ENCODE measurements around the gene RSRC1. TPM values are rescaled to one million over a fixed set of nuclear protein-coding genes. Genes with fewer than 3 reads are reported as not detected.

The RSRC1 gene
- total and polyA plus RNA-seq, 10 donors: 7.2 to 56.5 (median 33.1) TPM

- no peak for DNase-seq
- Histone ChIP-seq H3K27ac (no peak overlapping the region), H3K4me3 (no peak overlapping the region), H3K9me3 (no peaks in the 10 kb centered on the region), H3K4me1 (no peaks in the 10 kb centered on the region), H3K27me3 (replicated peaks in 1 of 7) (no peaks in the 10 kb centered on the region), H3K36me3 (peaks cover 0 to 1% (median 0%) of the 10 kb centered on the region in 6 donors)
- TF ChIP-seq POLR2A (IDR thresholded peaks at IDR 0.05) (no peak), CTCF (IDR thresholded peaks at IDR 0.05 in 8 of 11, conservative IDR thresholded peaks at IDR 0.05 in 3 of 11) (no peak), POLR2AphosphoS5 (IDR thresholded peaks at IDR 0.05) (no peak)
- intact Hi-C loops (cut with DNase I; ENCODE audit: low total_unique reads): no loop called here
Measured at GRCh38 chr3:158418035-158418434, 308.1 kb downstream of the RSRC1 start.

GRCh38 chr3:158419820-158420653 is 310.1 kb downstream of the RSRC1 start:
- Histone ChIP-seq H3K27me3 (replicated peaks in 1 of 7) (no peaks in the 10 kb centered on the region), H3K4me3 (no peak overlapping the region), H3K4me1 (no peaks in the 10 kb centered on the region), H3K9me3 (no peaks in the 10 kb centered on the region), H3K27ac (no peak overlapping the region), H3K36me3 (no peaks in the 10 kb centered on the region)
- TF ChIP-seq POLR2AphosphoS5 (IDR thresholded peaks at IDR 0.05) (no peak), CTCF (IDR thresholded peaks at IDR 0.05 in 8 of 11, conservative IDR thresholded peaks at IDR 0.05 in 3 of 11) (no peak), POLR2A (IDR thresholded peaks at IDR 0.05) (no peak)
- DNase-seq: no peak
- intact Hi-C loops (cut with DNase I; ENCODE audit: low total_unique reads): no loop called here
- 75 to 90% (median 83%) methylated on average over 5 of the region's 5 CpGs for WGBS, 5 donors

GRCh38 chr3:158420654-158421396 is 310.9 kb downstream of the RSRC1 start:
- no peaks in the 10 kb centered on the region for H3K9me3 ChIP-seq
- no peaks in the 10 kb centered on the region for H3K4me1 ChIP-seq
- no peak for DNase-seq
- 57 to 69% (median 66%) methylated on average over 3 of the region's 3 CpGs for WGBS, 5 donors
- H3K4me3 ChIP-seq: no peak overlapping the region
- H3K36me3 ChIP-seq: no peaks in the 10 kb centered on the region
- intact Hi-C loops (cut with DNase I; ENCODE audit: low total_unique reads): no loop called here
- no peak overlapping the region for H3K27ac ChIP-seq
- H3K27me3 ChIP-seq (replicated peaks in 1 of 7): no peaks in the 10 kb centered on the region
- TF ChIP-seq POLR2AphosphoS5 (IDR thresholded peaks at IDR 0.05): no peak

- no peaks in the 10 kb centered on the region for H3K27me3 ChIP-seq (replicated peaks in 1 of 7)
- no peak overlapping the region for H3K27ac ChIP-seq
- H3K9me3 ChIP-seq: no peaks in the 10 kb centered on the region
- 86 to 100% (median 97%) methylated on average over 1 of the region's 1 CpG for WGBS, 5 donors
- intact Hi-C loops (cut with DNase I; ENCODE audit: low total_unique reads): loop anchor here (5.0 kb wide), 1 partner anchor 813 kb away; no protein-coding TSS in a partner anchor
- no peak for DNase-seq
- no peaks in the 10 kb centered on the region for H3K4me1 ChIP-seq
- TF ChIP-seq POLR2AphosphoS5 (IDR thresholded peaks at IDR 0.05) (no peak), POLR2A (IDR thresholded peaks at IDR 0.05) (no peak), CTCF (IDR thresholded peaks at IDR 0.05 in 8 of 11, conservative IDR thresholded peaks at IDR 0.05 in 3 of 11) (no peak)
- no peaks in the 10 kb centered on the region for H3K36me3 ChIP-seq
- H3K4me3 ChIP-seq: no peak overlapping the region
Measured at GRCh38 chr3:158430448-158430847, 320.6 kb downstream of the RSRC1 start.

Measured in spleen (tissue), 11 donors.